Left ventricle myocardium inferior (tissue), 1 donor: Measurements from ENCODE around the gene TNIP1. TPM values are rescaled to one million over a fixed set of nuclear protein-coding genes. Genes with fewer than 3 reads are reported as not detected.

Source experiments
- DNase-seq: peaks from one replicate; pipeline ENCODE4 v3.0.0-alpha.2; 2020
- H3K27ac ChIP-seq: fragments of 200-600 bp; replicated peaks from 2 replicates; pipeline ENCODE4 v1.8.0; 2021
- H3K27me3 ChIP-seq: fragments of 200-600 bp; 2 replicates; pipeline ENCODE4 v1.8.0; 2021; ENCODE audit warnings: low read depth
- H3K36me3 ChIP-seq: fragments of 200-600 bp; 2 replicates; pipeline ENCODE4 v1.8.0; 2021
- H3K4me1 ChIP-seq: fragments of 200-600 bp; 2 replicates; pipeline ENCODE4 v1.8.0; 2021
- H3K4me3 ChIP-seq: fragments of 200-600 bp; 2 replicates; pipeline ENCODE4 v1.8.0; 2021; ENCODE audit warnings: mild to moderate bottlenecking, moderate library complexity
- H3K9me3 ChIP-seq: fragments of 200-600 bp; replicated peaks from 2 replicates; pipeline ENCODE4 v1.8.0; 2021
- CTCF ChIP-seq: fragments of 200-600 bp; IDR thresholded peaks from 2 replicates; pipeline ENCODE4 v1.8.0; 2021; ENCODE audit warnings: antibody characterized with exemption, mild to moderate bottlenecking, borderline replicate concordance
- intact Hi-C: fragments of 100-400 bp; cut with micrococcal nuclease; formaldehyde crosslinking; loops from one replicate; pipeline ENCODE4 v1.11.0; 2022
- total RNA-seq: library from RNA; stranded (reverse); fragmentation: NEBNext Ultra II Directional; extraction: Animal tissue kit (Norgen Biotek cat#: 25700); gene quantifications from one replicate; pipeline ENCODE4 v1.2.1, GENCODE V29; 2021
- donor health status: DM: no; HTN: yes; CAD: no; lungs with severe emphysema.

Gene TNIP1
- total RNA-seq, 1 donor from 2014 or later: 131 TPM

GRCh38 chr5:151023651-151024050 is 57.2 kb downstream of the TNIP1 start:
- Histone ChIP-seq H3K36me3 (peaks cover 45% of the 10 kb centered on the region), H3K9me3 (no peaks in the 10 kb centered on the region), H3K27ac (peak overlapping the region; percentile 97), H3K27me3 (no peaks in the 10 kb centered on the region), H3K4me1 (peaks cover 92% of the 10 kb centered on the region), H3K4me3 (peak overlapping the region; percentile 97)
- intact Hi-C loops: no loop called here
- TF ChIP-seq CTCF: no peak
- DNase-seq: peak; percentile 69

- DNase-seq: peak; percentile 75
- Histone ChIP-seq H3K27me3 (no peaks in the 10 kb centered on the region), H3K9me3 (no peaks in the 10 kb centered on the region), H3K27ac (peak overlapping the region; percentile 97), H3K4me3 (peak overlapping the region; percentile 97), H3K36me3 (peaks cover 40% of the 10 kb centered on the region), H3K4me1 (peaks cover 88% of the 10 kb centered on the region)
- intact Hi-C loops: no loop called here
- no peak for TF ChIP-seq CTCF
Observed at GRCh38 chr5:151023047-151023615, 57.7 kb downstream of the TNIP1 start.

- no peaks in the 10 kb centered on the region for H3K9me3 ChIP-seq
- no peak for TF ChIP-seq CTCF
- peak overlapping the region; percentile 97 for H3K27ac ChIP-seq
- DNase-seq: no peak
- H3K36me3 ChIP-seq: peaks cover 34% of the 10 kb centered on the region
- H3K27me3 ChIP-seq: no peaks in the 10 kb centered on the region
- intact Hi-C loops: no loop called here
- peak overlapping the region; percentile 97 for H3K4me3 ChIP-seq
- H3K4me1 ChIP-seq: peaks cover 83% of the 10 kb centered on the region
Observed at GRCh38 chr5:151022511-151023018, 58.3 kb downstream of the TNIP1 start.

GRCh38 chr5:151021746-151022145 is 59.1 kb downstream of the TNIP1 start:
- Histone ChIP-seq H3K27me3 (no peaks in the 10 kb centered on the region), H3K9me3 (no peaks in the 10 kb centered on the region), H3K27ac (peak overlapping the region; percentile 97), H3K4me1 (peaks cover 74% of the 10 kb centered on the region), H3K4me3 (peak overlapping the region; percentile 97), H3K36me3 (peaks cover 26% of the 10 kb centered on the region)
- intact Hi-C loops: no loop called here
- DNase-seq: no peak
- TF ChIP-seq CTCF: no peak

- Histone ChIP-seq H3K9me3 (no peaks in the 10 kb centered on the region), H3K4me3 (peak within 1 kb of the TSS; percentile 97), H3K27ac (peak within 1 kb of the TSS; percentile 97), H3K27me3 (no peaks in the 10 kb centered on the region), H3K36me3 (peaks cover 14% of the 10 kb centered on the region), H3K4me1 (peaks cover 73% of the 10 kb centered on the region)
- intact Hi-C loops: no loop called here
- no peak for TF ChIP-seq CTCF
- DNase-seq: peak; percentile 96
Observed at GRCh38 chr5:151020304-151021110, 60.3 kb downstream of the TNIP1 start, which contains the start of gene GPX3. TSS of gene GPX3 (plus strand) at chr5:151020591. CDS start at chr5:151020655, 64 bp downstream.
